DOHH2 (cell line): Measurements from ENCODE around the gene SLC2A2.

Experiments
- H3F3A ChIP-seq: fragments of 200-600 bp; sonication (generic), shearing (Covaris generic); 2 replicates; pipeline ENCODE4 v1.6.0; 2016; ENCODE audit warnings: antibody characterized with exemption, mild to moderate bottlenecking; ENCODE audit not compliant: control insufficient read depth, insufficient read depth
- H3K27ac ChIP-seq: fragments of 200-600 bp; sonication (generic); 2 replicates; pipeline ENCODE4 v1.5.1; 2014; ENCODE audit warnings: low read depth, mild to moderate bottlenecking, low read length, moderate library complexity
- H3K27me3 ChIP-seq: fragments of 200-600 bp; sonication (generic); 2 replicates; pipeline ENCODE4 v1.6.1; 2014; ENCODE audit warnings: mild to moderate bottlenecking, low read length, mixed read lengths; ENCODE audit not compliant: control insufficient read depth
- H3K36me3 ChIP-seq: fragments of 200-600 bp; sonication (generic); 2 replicates; pipeline ENCODE4 v1.6.1; 2014; ENCODE audit warnings: mild to moderate bottlenecking, low read length, moderate library complexity, mixed read lengths; ENCODE audit not compliant: control insufficient read depth
- H3K4me1 ChIP-seq: fragments of 200-600 bp; sonication (generic); 2 replicates; pipeline ENCODE4 v1.6.1; 2014; ENCODE audit warnings: mild to moderate bottlenecking, low read length, mixed read lengths; ENCODE audit not compliant: control insufficient read depth
- H3K4me2 ChIP-seq: fragments of 200-600 bp; sonication (generic); 2 replicates; pipeline ENCODE4 v1.6.0; 2014; ENCODE audit warnings: mild to moderate bottlenecking, low read length, moderate library complexity
- H3K4me3 ChIP-seq: fragments of 200-600 bp; sonication (generic); 2 replicates; pipeline ENCODE4 v1.5.1; 2014; ENCODE audit warnings: mild to moderate bottlenecking, low read length, mixed read lengths
- H3K79me2 ChIP-seq: fragments of 200-600 bp; sonication (generic); 2 replicates; pipeline ENCODE4 v1.6.1; 2014; ENCODE audit warnings: mild to moderate bottlenecking, low read length, mixed read lengths; ENCODE audit not compliant: control insufficient read depth
- H3K9me2 ChIP-seq: fragments of 200-600 bp; sonication (generic); replicated peaks from 2 replicates; pipeline ENCODE4 v1.6.1; 2014; ENCODE audit warnings: mild to moderate bottlenecking, low read length, mixed read lengths; ENCODE audit not compliant: control insufficient read depth
- H3K9me3 ChIP-seq: fragments of 200-600 bp; sonication (generic); 2 replicates; pipeline ENCODE4 v1.6.1; 2014; ENCODE audit warnings: antibody characterized with exemption, low read length, mixed read lengths; ENCODE audit not compliant: control insufficient read depth, insufficient read depth
- H4K20me1 ChIP-seq: fragments of 200-600 bp; sonication (generic); 2 replicates; pipeline ENCODE4 v1.6.0; 2014; ENCODE audit warnings: low read depth, mild to moderate bottlenecking, antibody characterized with exemption, low read length, moderate library complexity; ENCODE audit not compliant: control insufficient read depth, insufficient read depth
- EZH2phosphoT487 ChIP-seq: fragments of 200-600 bp; sonication (generic); IDR thresholded peaks from 2 replicates; pipeline ENCODE4 v1.6.1; 2017; ENCODE audit warnings: borderline replicate concordance, mild to moderate bottlenecking, antibody characterized with exemption, low read length, moderate library complexity, mixed read lengths
- TF ChIP-seq, protein P1 (sequence below): fragments of 200-600 bp; sonication (generic); IDR thresholded peaks from one replicate; pipeline ENCODE4 v1.5.1; 2014; ENCODE audit warnings: antibody characterized with exemption, mild to moderate bottlenecking, low read depth, low read length; ENCODE audit not compliant: poor library complexity, severe bottlenecking

The SLC2A2 gene

DNA sequence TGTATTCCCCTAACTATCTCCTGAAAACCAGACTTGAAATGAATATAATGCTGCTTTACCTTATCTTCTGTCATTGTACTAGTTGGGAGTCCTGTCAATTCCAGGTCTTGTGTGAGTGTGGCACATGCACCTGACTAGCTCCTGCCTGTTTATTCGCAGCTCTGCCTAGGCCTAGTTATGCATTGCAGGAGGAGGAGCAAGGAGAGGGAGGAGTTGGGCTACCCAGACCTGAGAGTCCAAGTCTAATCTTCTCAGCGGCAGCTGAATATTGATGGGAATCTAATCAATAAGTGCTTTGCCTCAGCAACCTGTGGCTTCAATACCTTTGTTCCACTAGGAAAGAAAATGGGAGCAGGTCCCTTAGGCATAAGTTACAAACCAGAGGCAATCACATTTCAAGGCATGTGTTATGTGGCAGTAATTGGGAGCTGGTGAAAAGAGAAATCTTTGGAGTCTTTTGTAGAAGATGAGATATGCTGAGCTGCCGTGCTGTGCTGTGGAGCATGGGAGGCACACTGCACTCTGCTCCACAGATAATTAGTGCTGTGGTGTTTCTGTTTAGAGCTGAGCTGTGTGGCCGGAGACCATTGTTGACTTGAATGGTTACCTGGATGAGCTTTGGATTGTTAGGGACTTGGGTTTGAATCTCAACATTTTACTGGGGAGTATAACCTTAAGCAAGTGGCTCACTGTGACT lies at the start of gene SLC2A2:
Gene SLC2A2, minus strand, starts transcription at position 124 of the 697 bp plus-strand sequence. Its CDS starts 50 bp downstream, at position 74.
- no peak within 1 kb of the TSS for H3K4me2 ChIP-seq

DNA sequence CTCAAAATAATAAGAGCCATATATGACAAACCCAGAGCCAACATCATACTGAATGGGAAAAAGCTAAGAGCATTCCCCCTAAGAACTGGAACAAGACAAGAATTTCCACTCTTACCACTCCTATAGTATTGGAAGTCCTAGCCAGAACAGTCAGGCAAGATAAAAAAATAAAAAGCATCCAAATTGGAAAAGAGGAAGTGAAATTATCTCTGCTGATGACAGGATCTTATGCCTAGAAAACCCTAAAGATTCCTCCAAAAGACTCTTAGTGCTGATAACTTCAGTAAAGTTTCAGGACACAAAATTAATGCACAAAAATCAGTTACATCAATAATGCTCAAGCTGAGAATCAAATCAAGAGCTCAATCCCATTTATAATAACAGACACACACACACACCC lies 45.9 kb upstream of the SLC2A2 start:
- TF ChIP-seq EZH2phosphoT487 = no peak
- TF ChIP-seq, protein P1, sequence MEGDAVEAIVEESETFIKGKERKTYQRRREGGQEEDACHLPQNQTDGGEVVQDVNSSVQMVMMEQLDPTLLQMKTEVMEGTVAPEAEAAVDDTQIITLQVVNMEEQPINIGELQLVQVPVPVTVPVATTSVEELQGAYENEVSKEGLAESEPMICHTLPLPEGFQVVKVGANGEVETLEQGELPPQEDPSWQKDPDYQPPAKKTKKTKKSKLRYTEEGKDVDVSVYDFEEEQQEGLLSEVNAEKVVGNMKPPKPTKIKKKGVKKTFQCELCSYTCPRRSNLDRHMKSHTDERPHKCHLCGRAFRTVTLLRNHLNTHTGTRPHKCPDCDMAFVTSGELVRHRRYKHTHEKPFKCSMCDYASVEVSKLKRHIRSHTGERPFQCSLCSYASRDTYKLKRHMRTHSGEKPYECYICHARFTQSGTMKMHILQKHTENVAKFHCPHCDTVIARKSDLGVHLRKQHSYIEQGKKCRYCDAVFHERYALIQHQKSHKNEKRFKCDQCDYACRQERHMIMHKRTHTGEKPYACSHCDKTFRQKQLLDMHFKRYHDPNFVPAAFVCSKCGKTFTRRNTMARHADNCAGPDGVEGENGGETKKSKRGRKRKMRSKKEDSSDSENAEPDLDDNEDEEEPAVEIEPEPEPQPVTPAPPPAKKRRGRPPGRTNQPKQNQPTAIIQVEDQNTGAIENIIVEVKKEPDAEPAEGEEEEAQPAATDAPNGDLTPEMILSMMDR = no peak
- no peaks in the 10 kb centered on the region for H3K36me3 ChIP-seq
- H3K4me2 ChIP-seq = no peak overlapping the region
- H3K27me3 ChIP-seq = no peaks in the 10 kb centered on the region
- H3K27ac ChIP-seq = no peak overlapping the region
- H3K9me2 ChIP-seq = no peaks in the 10 kb centered on the region
- H3K4me1 ChIP-seq = no peaks in the 10 kb centered on the region
- H3K9me3 ChIP-seq = no peaks in the 10 kb centered on the region
- no peaks in the 10 kb centered on the region for H4K20me1 ChIP-seq
- no peak overlapping the region for H3K4me3 ChIP-seq
- H3F3A ChIP-seq = no peaks in the 10 kb centered on the region
- H3K79me2 ChIP-seq = no peaks in the 10 kb centered on the region

More for the DNA sequence above, at the start of gene SLC2A2:
- Histone ChIP-seq H3K9me3 (no peaks in the 10 kb centered on the region), H3K4me3 (no peak within 1 kb of the TSS), H4K20me1 (no peaks in the 10 kb centered on the region), H3F3A (no peaks in the 10 kb centered on the region), H3K4me1 (no peaks in the 10 kb centered on the region), H3K79me2 (no peaks in the 10 kb centered on the region), H3K27me3 (no peaks in the 10 kb centered on the region; the same call in 1 of the 2 replicates), H3K9me2 (no peaks in the 10 kb centered on the region), H3K27ac (no peak within 1 kb of the TSS), H3K36me3 (no peaks in the 10 kb centered on the region)
- TF ChIP-seq EZH2phosphoT487 = no peak
- TF ChIP-seq, protein P1 = no peak

DNA sequence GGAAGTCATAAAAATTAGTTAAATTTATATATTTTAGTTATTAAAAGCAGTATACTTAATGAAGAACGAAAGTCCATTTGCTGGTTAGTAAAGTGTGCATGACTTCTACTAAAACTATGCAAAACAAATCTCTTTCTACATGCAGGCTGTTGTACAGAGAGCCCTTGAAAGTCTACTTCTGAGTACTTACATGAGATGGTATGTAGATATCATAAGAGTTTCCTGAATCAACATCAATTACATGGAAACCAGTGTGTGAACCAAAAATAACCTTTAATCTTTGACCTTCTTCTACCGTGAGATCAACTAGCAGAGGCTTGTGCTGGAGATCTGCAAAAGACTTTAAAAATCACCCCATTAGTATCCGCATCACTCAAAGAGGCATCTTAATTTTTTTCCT lies 42.1 kb upstream of the SLC2A2 start:
- Histone ChIP-seq H3K4me1 (no peaks in the 10 kb centered on the region), H3K9me3 (no peaks in the 10 kb centered on the region), H3K9me2 (no peaks in the 10 kb centered on the region), H3K4me2 (no peak overlapping the region), H3K36me3 (no peaks in the 10 kb centered on the region), H3F3A (no peaks in the 10 kb centered on the region), H3K79me2 (no peaks in the 10 kb centered on the region), H3K27me3 (no peaks in the 10 kb centered on the region), H3K4me3 (no peak overlapping the region), H3K27ac (no peak overlapping the region), H4K20me1 (no peaks in the 10 kb centered on the region)
- TF ChIP-seq, protein P1 = no peak
- TF ChIP-seq EZH2phosphoT487 = no peak
